CD4-positive, alpha-beta T cell treated with Interleukin-21 for 1 hour (primary cell): ENCODE measurements around the gene EXPH5.
A peak's percentile ranks its signal among the peaks of the same experiment; 100 is the strongest.
"Not testable (repeated sequence)": the region's sequence is repeated elsewhere in the genome, so short reads cannot be mapped to it uniquely, and the experiment has no call there.

ENCODE experiments used
- DNase-seq: peaks from one replicate; pipeline ENCODE4 v3.0.0-alpha.2; 2020

The EXPH5 gene

GRCh38 chr11:108593214-108593922 is at the start of gene EXPH5:
Gene EXPH5, minus strand, starts transcription at chr11:108593768. Its CDS starts 232 bp downstream, at chr11:108593536.
- peak; percentile 94 for DNase-seq

GRCh38 chr11:108641752-108642151 is 48.2 kb upstream of the EXPH5 start:
- not testable (repeated sequence) for DNase-seq

- no peak for DNase-seq
Observed at GRCh38 chr11:108639146-108639545, 45.6 kb upstream of the EXPH5 start.

- no peak for DNase-seq
Observed at GRCh38 chr11:108636222-108636621, 42.7 kb upstream of the EXPH5 start.

GRCh38 chr11:108635106-108635505 is 41.5 kb upstream of the EXPH5 start:
- DNase-seq: no peak

GRCh38 chr11:108632041-108632704 is 38.6 kb upstream of the EXPH5 start:
- no peak for DNase-seq

GRCh38 chr11:108629274-108629673 is 35.7 kb upstream of the EXPH5 start:
- no peak for DNase-seq

GRCh38 chr11:108628812-108629211 is 35.2 kb upstream of the EXPH5 start:
- DNase-seq: no peak

GRCh38 chr11:108628326-108628725 is 34.8 kb upstream of the EXPH5 start:
- no peak for DNase-seq

GRCh38 chr11:108624196-108624925 is 30.8 kb upstream of the EXPH5 start:
- peak; percentile 5 for DNase-seq

- DNase-seq: no peak
Observed at GRCh38 chr11:108622341-108622740, 28.8 kb upstream of the EXPH5 start.

- no peak for DNase-seq
Observed at GRCh38 chr11:108620958-108621772, 27.6 kb upstream of the EXPH5 start.

GRCh38 chr11:108618529-108618928 is 25.0 kb upstream of the EXPH5 start:
- no peak for DNase-seq

- no peak for DNase-seq
Observed at GRCh38 chr11:108617055-108617454, 23.5 kb upstream of the EXPH5 start.

GRCh38 chr11:108616549-108616948 is 23.0 kb upstream of the EXPH5 start:
- DNase-seq: no peak

GRCh38 chr11:108614086-108614485 is 20.5 kb upstream of the EXPH5 start:
- DNase-seq: no peak

GRCh38 chr11:108609682-108610081 is 16.1 kb upstream of the EXPH5 start:
- DNase-seq: no peak

GRCh38 chr11:108608548-108608947 is 15.0 kb upstream of the EXPH5 start:
- DNase-seq: no peak

- no peak for DNase-seq
Observed at GRCh38 chr11:108606495-108607160, 13.1 kb upstream of the EXPH5 start.

- DNase-seq: no peak
Observed at GRCh38 chr11:108606070-108606469, 12.5 kb upstream of the EXPH5 start.

GRCh38 chr11:108602818-108603217 is 9.2 kb upstream of the EXPH5 start:
- DNase-seq: not testable (repeated sequence)

- DNase-seq: no peak
Observed at GRCh38 chr11:108601150-108601549, 7.6 kb upstream of the EXPH5 start.
